HCT116 (cell line): ENCODE measurements around the gene TTR.

Experiments used
- ATF3 ChIP-seq: IDR thresholded peaks from 2 replicates; pipeline ENCODE4 v1.6.1; 2012
- CTCF ChIP-seq, 3 experiments: fragments of 200-600 bp in 1 of 3; sonication (generic) in 1 of 3; IDR thresholded peaks in 2 of 3; conservative IDR thresholded peaks in 1 of 3; 2 replicates each; pipeline ENCODE4 v1.5.1; 2012 to 2017; ENCODE audit warnings: low read depth in 2 of 3, low read length in 2 of 3, antibody characterized with exemption in 1 of 3, borderline replicate concordance in 1 of 3, control low read depth in 1 of 3, mild to moderate bottlenecking in 1 of 3, mixed read lengths in 1 of 3, mixed run types in 1 of 3, moderate library complexity in 1 of 3; ENCODE audit not compliant: insufficient read depth in 1 of 3
- EZH2 ChIP-seq: fragments of 200-600 bp; sonication (generic); IDR thresholded peaks from 2 replicates; pipeline ENCODE4 v1.6.1; 2017; ENCODE audit warnings: antibody characterized with exemption, mixed run types
- FOSL1 ChIP-seq: IDR thresholded peaks from 2 replicates; pipeline ENCODE4 v1.6.1; 2012; ENCODE audit warnings: low read depth
- JUND ChIP-seq: IDR thresholded peaks from 2 replicates; pipeline ENCODE4 v1.6.1; 2012
- MAX ChIP-seq: IDR thresholded peaks from 2 replicates; pipeline ENCODE4 v1.6.1; 2012
- POLR2A ChIP-seq: IDR thresholded peaks from 2 replicates; pipeline ENCODE4 v1.7.0; 2011; ENCODE audit warnings: borderline replicate concordance; ENCODE audit not compliant: insufficient read depth, insufficient read length; ENCODE audit errors: extremely low read depth
- POLR2AphosphoS5 ChIP-seq: IDR thresholded peaks from 2 replicates; pipeline ENCODE4 v1.6.1; 2011; ENCODE audit warnings: mild to moderate bottlenecking, low read depth, low read length, moderate library complexity
- RAD21 ChIP-seq: IDR thresholded peaks from 2 replicates; pipeline ENCODE4 v1.6.1; 2012; ENCODE audit warnings: low read depth, mild to moderate bottlenecking
- REST ChIP-seq: IDR thresholded peaks from 2 replicates; pipeline ENCODE4 v1.6.1; 2012; ENCODE audit warnings: low read depth
- SP1 ChIP-seq: IDR thresholded peaks from 2 replicates; pipeline ENCODE4 v1.6.1; 2012; ENCODE audit warnings: low read depth
- YY1 ChIP-seq: IDR thresholded peaks from 2 replicates; pipeline ENCODE4 v1.6.1; 2011; ENCODE audit warnings: low read length, low read depth, moderate library complexity, mild to moderate bottlenecking; ENCODE audit not compliant: insufficient replicate concordance; ENCODE audit errors: extremely low read depth
- ZNF274 ChIP-seq: fragments of 200-500 bp; sonication (Bioruptor generic); IDR thresholded peaks from 2 replicates; pipeline ENCODE4 v1.6.1; 2014; ENCODE audit warnings: mild to moderate bottlenecking, low read depth, low read length, inconsistent platforms

- no peak for TF ChIP-seq MAX
- TF ChIP-seq SP1: no peak
- TF ChIP-seq CTCF (IDR thresholded peaks at IDR 0.05 in 2 of 3, conservative IDR thresholded peaks at IDR 0.05 in 1 of 3; ENCODE audit: borderline replicate concordance in 1 of 3, insufficient read depth in 1 of 3, low read depth in 2 of 3, low read length in 2 of 3): no peak
- no peak for TF ChIP-seq ZNF274
- TF ChIP-seq JUND: no peak
- no peak for TF ChIP-seq YY1
- no peak for TF ChIP-seq EZH2
- no peak for TF ChIP-seq POLR2A
- TF ChIP-seq ATF3: no peak
- no peak for TF ChIP-seq REST
- TF ChIP-seq RAD21: no peak
- TF ChIP-seq FOSL1: no peak
- no peak for TF ChIP-seq POLR2AphosphoS5
These were observed 15.0 kb upstream of the TTR start for GRCh38 chr18:31576670-31577069.
